HG02678 (cell line): ENCODE results near the gene GNAI2.
A peak's percentile ranks its signal among the peaks of the same experiment; 100 is the strongest.
"Not testable (repeated sequence)": the region's sequence is repeated elsewhere in the genome, so short reads cannot be mapped to it uniquely, and the experiment has no call there.

Source experiments
- ATAC-seq: cut with Tn5 transposase; IDR thresholded peaks from one replicate; pipeline ENCODE4 v1.9.1; 2021; ENCODE audit warnings: mild to moderate bottlenecking, moderate library complexity; ENCODE audit not compliant: unreplicated experiment

The GNAI2 gene

GRCh38 chr3:50224639-50225038 lies 11.4 kb upstream of the GNAI2 start:
- no peak for ATAC-seq

- peak; percentile 17 for ATAC-seq
Observed at GRCh38 chr3:50226888-50227389, 9.1 kb upstream of the GNAI2 start.

GRCh38 chr3:50227390-50228183 lies 8.4 kb upstream of the GNAI2 start:
- peak; percentile 85 for ATAC-seq

- not testable (repeated sequence) for ATAC-seq
Observed at GRCh38 chr3:50228184-50228763, 7.7 kb upstream of the GNAI2 start.

- no peak for ATAC-seq
Observed at GRCh38 chr3:50229490-50229889, 6.5 kb upstream of the GNAI2 start.

- ATAC-seq = no peak
Observed at GRCh38 chr3:50230104-50230793, 5.8 kb upstream of the GNAI2 start.

- ATAC-seq = no peak
Observed at GRCh38 chr3:50230794-50231125, 5.2 kb upstream of the GNAI2 start.

- ATAC-seq = no peak
Observed at GRCh38 chr3:50231581-50231980, 4.4 kb upstream of the GNAI2 start.

GRCh38 chr3:50232303-50232702 lies 3.7 kb upstream of the GNAI2 start:
- no peak for ATAC-seq

- ATAC-seq = no peak
Observed at GRCh38 chr3:50233176-50233575, 2.8 kb upstream of the GNAI2 start.

- no peak for ATAC-seq
Observed at GRCh38 chr3:50236484-50237132, 604 bp downstream of the GNAI2 start.

- ATAC-seq = no peak
Observed at GRCh38 chr3:50237133-50237651, 1.2 kb downstream of the GNAI2 start.

GRCh38 chr3:50237754-50238548 lies 1.9 kb downstream of the GNAI2 start:
- ATAC-seq = peak; percentile 29

- no peak for ATAC-seq
Observed at GRCh38 chr3:50238549-50239026, 2.6 kb downstream of the GNAI2 start.

GRCh38 chr3:50239649-50240048 lies 3.6 kb downstream of the GNAI2 start:
- no peak for ATAC-seq

GRCh38 chr3:50241163-50241562 lies 5.2 kb downstream of the GNAI2 start:
- no peak for ATAC-seq

GRCh38 chr3:50241713-50242380 lies 5.8 kb downstream of the GNAI2 start:
- ATAC-seq = no peak

- ATAC-seq = no peak
Observed at GRCh38 chr3:50242381-50242770, 6.4 kb downstream of the GNAI2 start.

GRCh38 chr3:50242851-50243542 lies 7.0 kb downstream of the GNAI2 start:
- no peak for ATAC-seq
